SJSA1 (cell line): ENCODE results near the gene RETREG1. TPM values are rescaled to one million over a fixed set of nuclear protein-coding genes. Genes with fewer than 3 reads are reported as not detected.

Experiments
- DNase-seq, 2 experiments: peaks; one replicate each; pipeline ENCODE4 v3.0.0-alpha.2; 2015 to 2020; ENCODE audit warnings: low spot score in 2 of 2, low read depth in 1 of 2
- H3K27ac ChIP-seq: fragments of 250-450 bp; sonication (Bioruptor Pico); 2 replicates; pipeline ENCODE4 v1.5.1; 2020; ENCODE audit warnings: mild to moderate bottlenecking, moderate library complexity
- H3K27me3 ChIP-seq: fragments of 250-450 bp; sonication (Bioruptor Pico); replicated peaks from 2 replicates; pipeline ENCODE4 v1.5.1; 2020; ENCODE audit warnings: mild to moderate bottlenecking, moderate library complexity
- H3K36me3 ChIP-seq: fragments of 250-450 bp; sonication (Bioruptor Pico); 2 replicates; pipeline ENCODE4 v1.5.1; 2020; ENCODE audit warnings: mild to moderate bottlenecking
- H3K4me1 ChIP-seq: fragments of 250-450 bp; sonication (Bioruptor Pico); replicated peaks from 2 replicates; pipeline ENCODE4 v1.6.1; 2021; ENCODE audit warnings: mild to moderate bottlenecking
- H3K4me3 ChIP-seq: fragments of 250-450 bp; sonication (Bioruptor Pico); 2 replicates; pipeline ENCODE4 v1.5.1; 2020; ENCODE audit warnings: mild to moderate bottlenecking
- H3K9me3 ChIP-seq: fragments of 250-450 bp; sonication (Bioruptor Pico); replicated peaks from 2 replicates; pipeline ENCODE4 v1.5.1; 2020; ENCODE audit warnings: mild to moderate bottlenecking
- total RNA-seq: library from RNA; depleted of rRNA; stranded (reverse); fragments of >200 nt; shearing (Covaris generic); gene quantifications from 2 replicates; pipeline ENCODE4 v1.2.3, GENCODE V29; 2014

Gene RETREG1
- total RNA-seq, 1 experiment from 2014 or later = 0.26 TPM

GRCh38 chr5:16588434-16589214, 28.2 kb downstream of the RETREG1 start:
- no peak overlapping the region for H3K4me3 ChIP-seq
- DNase-seq = no peak
- H3K4me1 ChIP-seq = no peaks in the 10 kb centered on the region
- no peak overlapping the region for H3K27ac ChIP-seq
- peaks cover 5% of the 10 kb centered on the region; the same call in 1 of the 2 replicates for H3K27me3 ChIP-seq
- no peaks in the 10 kb centered on the region for H3K9me3 ChIP-seq
- no peaks in the 10 kb centered on the region for H3K36me3 ChIP-seq

- no peaks in the 10 kb centered on the region for H3K4me1 ChIP-seq
- H3K27ac ChIP-seq = no peak overlapping the region
- peaks cover 5% of the 10 kb centered on the region; the same call in 1 of the 2 replicates for H3K27me3 ChIP-seq
- H3K4me3 ChIP-seq = no peak overlapping the region
- DNase-seq = no peak
- H3K9me3 ChIP-seq = no peaks in the 10 kb centered on the region
- no peaks in the 10 kb centered on the region for H3K36me3 ChIP-seq
These were observed 30.2 kb downstream of the RETREG1 start for GRCh38 chr5:16586556-16586955.

- Histone ChIP-seq H3K36me3 (no peaks in the 10 kb centered on the region), H3K4me1 (no peaks in the 10 kb centered on the region), H3K27ac (no peak overlapping the region), H3K9me3 (no peaks in the 10 kb centered on the region), H3K4me3 (no peak overlapping the region), H3K27me3 (peaks cover 5% of the 10 kb centered on the region; the same call in 1 of the 2 replicates)
- DNase-seq = no peak
These were observed 31.6 kb downstream of the RETREG1 start for GRCh38 chr5:16585041-16585667.

DNA sequence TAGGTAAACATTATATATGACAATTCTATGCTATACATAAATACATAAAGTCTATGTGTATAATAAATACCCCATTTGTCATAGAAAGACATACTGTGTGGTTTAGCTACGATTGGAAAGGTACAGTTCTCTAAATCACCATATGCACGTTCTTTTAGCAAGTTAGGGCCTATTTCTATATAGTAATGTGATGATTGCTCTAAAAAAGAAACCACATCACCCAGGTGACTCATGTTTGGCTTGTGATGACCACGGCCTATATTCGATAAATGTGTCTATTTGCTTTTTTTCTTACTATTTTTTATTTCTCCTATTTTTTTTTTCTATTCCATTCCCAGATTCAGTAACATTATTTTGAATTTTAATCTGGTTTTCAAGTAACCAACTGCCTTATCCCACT, 34.7 kb downstream of the RETREG1 start:
- no peaks in the 10 kb centered on the region for H3K9me3 ChIP-seq
- H3K27me3 ChIP-seq = peaks cover 5% of the 10 kb centered on the region; the same call in 1 of the 2 replicates
- no peak overlapping the region for H3K27ac ChIP-seq
- DNase-seq = no peak
- no peaks in the 10 kb centered on the region for H3K4me1 ChIP-seq
- no peaks in the 10 kb centered on the region for H3K36me3 ChIP-seq
- no peak overlapping the region for H3K4me3 ChIP-seq

- no peak overlapping the region for H3K4me3 ChIP-seq
- H3K9me3 ChIP-seq = no peaks in the 10 kb centered on the region
- H3K27me3 ChIP-seq = peaks cover 5% of the 10 kb centered on the region; the same call in 1 of the 2 replicates
- DNase-seq = no peak
- H3K27ac ChIP-seq = no peak overlapping the region
- no peaks in the 10 kb centered on the region for H3K36me3 ChIP-seq
- H3K4me1 ChIP-seq = no peaks in the 10 kb centered on the region
These were observed 36.4 kb downstream of the RETREG1 start for GRCh38 chr5:16580382-16580781.

- H3K27me3 ChIP-seq = peaks cover 2% of the 10 kb centered on the region; the same call in 1 of the 2 replicates
- H3K4me3 ChIP-seq = no peak overlapping the region
- DNase-seq = no peak
- no peak overlapping the region for H3K27ac ChIP-seq
- no peaks in the 10 kb centered on the region for H3K9me3 ChIP-seq
- no peaks in the 10 kb centered on the region for H3K36me3 ChIP-seq
- H3K4me1 ChIP-seq = 0 out of 2 replicates have a peak, but pooled peaks cover 5% of the 10 kb centered on the region
These were observed 37.5 kb downstream of the RETREG1 start for GRCh38 chr5:16579142-16579847.

DNA sequence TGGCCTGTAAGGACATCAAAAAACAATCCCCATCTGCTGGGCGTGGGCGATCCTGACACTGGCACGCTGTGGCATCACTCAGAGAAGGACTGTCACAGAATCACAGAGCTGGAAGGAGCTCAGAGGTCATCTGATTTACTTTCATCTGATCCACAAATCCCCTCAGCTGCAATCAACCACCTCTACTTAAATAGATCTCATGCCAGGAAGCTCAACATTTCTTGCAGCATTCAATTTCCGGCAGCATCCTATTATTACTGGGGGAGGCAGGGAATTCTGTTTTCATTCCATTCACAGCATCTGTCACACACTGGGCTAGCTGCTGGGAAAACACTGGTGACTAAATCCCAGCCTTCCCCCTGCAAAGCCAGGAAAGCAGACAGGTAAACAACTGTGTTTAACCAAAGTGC, 38.3 kb downstream of the RETREG1 start:
- DNase-seq = no peak

DNA sequence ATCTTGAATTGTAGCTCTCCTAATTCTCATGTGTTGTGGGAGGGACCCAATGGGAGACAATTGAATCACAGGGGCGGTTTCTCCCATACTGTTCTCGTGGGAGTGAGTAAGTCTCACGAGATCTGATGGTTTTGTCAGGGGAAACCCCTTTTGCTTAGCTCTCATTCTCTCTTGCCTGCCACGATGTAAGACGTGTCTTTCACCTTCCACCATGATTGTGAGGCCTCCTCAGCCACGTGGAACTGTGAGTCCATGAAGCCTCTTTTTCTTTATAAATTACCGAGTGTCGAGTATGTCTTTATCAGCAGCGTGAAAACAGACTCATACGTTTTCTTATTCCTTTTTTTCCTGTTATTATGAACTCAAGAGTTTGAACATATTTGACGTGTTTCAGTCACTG, 39.1 kb downstream of the RETREG1 start:
- Histone ChIP-seq H3K27me3 (no peaks in the 10 kb centered on the region), H3K9me3 (no peaks in the 10 kb centered on the region), H3K4me3 (no peak overlapping the region), H3K4me1 (0 out of 2 replicates have a peak, but pooled peaks cover 5% of the 10 kb centered on the region), H3K27ac (no peak overlapping the region), H3K36me3 (no peaks in the 10 kb centered on the region)
- DNase-seq = no peak

More for the DNA sequence above, 38.3 kb downstream of the RETREG1 start:
- Histone ChIP-seq H3K9me3 (no peaks in the 10 kb centered on the region), H3K4me3 (no peak overlapping the region), H3K36me3 (no peaks in the 10 kb centered on the region), H3K4me1 (0 out of 2 replicates have a peak, but pooled peaks cover 5% of the 10 kb centered on the region), H3K27me3 (no peaks in the 10 kb centered on the region; the same call in 1 of the 2 replicates), H3K27ac (no peak overlapping the region)

DNA sequence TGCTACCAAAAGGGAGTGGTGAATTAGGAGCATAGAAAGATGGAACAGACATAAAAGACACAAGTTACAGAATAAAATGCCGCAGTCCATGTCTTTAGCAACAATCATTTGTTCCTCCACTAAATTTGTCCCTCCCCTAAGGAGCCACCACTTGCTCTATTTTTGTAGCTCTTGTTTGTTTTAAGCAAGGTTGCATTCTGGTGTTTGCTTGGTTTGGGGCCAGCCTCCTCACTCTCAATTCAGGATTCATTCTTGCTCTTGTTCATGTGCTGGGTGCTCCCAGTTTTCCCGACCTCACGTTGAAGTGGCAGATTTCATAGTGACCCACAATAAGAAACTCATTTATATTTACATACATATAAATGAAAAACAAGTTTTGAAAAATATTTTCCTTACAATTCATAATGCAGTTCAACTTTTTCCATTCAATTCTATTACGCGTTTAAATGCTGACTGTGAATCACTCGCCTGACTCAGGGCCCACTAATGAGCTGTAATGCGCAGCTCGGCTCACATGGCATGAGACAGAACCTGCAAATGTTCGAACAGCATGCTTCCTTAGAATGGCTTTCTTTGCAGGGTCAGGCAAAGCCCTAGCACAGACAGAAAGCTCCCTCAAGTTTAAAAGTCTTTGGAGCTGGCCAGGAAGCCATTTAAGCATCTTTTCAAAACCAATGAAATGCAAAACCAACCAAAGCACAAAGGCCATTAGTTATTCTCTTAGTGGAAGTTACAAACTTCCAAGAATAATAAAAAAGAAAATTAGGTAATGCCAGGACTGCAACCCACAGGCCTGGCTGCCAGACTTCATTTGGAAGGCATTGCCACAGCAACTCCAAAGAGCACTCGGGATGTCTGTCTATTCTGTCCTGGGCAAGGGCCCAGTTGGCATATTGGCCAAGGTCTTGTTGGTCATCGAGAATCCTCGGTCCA, 41.7 kb downstream of the RETREG1 start:
- DNase-seq = peak in 1 of 2 experiments; percentile 21
- Histone ChIP-seq H3K4me1 (0 out of 2 replicates have a peak, but pooled peaks cover 5% of the 10 kb centered on the region), H3K27me3 (no peaks in the 10 kb centered on the region), H3K9me3 (no peaks in the 10 kb centered on the region), H3K4me3 (no peak overlapping the region), H3K36me3 (no peaks in the 10 kb centered on the region), H3K27ac (no peak overlapping the region)

DNA sequence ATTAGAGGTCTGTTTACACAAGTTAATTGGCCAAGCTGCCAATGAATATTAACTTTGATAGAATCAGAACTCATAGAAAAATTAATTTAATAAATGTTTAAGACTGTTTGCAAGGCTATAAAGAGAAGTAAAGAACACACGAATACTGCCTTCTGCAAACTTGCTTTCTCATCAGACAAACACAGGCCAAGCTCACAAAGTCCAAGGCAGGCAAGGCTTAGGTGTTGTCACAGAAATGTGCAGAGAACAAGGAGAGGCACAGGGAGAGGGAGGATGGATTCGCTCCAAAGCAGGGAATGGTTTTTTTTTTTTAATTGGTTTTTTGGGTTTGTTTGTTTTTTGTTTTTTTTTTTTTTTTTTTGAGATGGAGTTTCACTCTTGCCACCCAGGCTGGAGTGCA, 43.4 kb downstream of the RETREG1 start:
- H3K9me3 ChIP-seq = no peaks in the 10 kb centered on the region
- H3K27me3 ChIP-seq = no peaks in the 10 kb centered on the region
- no peak for DNase-seq
- no peak overlapping the region for H3K4me3 ChIP-seq
- H3K36me3 ChIP-seq = no peaks in the 10 kb centered on the region
- 0 out of 2 replicates have a peak, but pooled peaks cover 5% of the 10 kb centered on the region for H3K4me1 ChIP-seq
- H3K27ac ChIP-seq = no peak overlapping the region

DNA sequence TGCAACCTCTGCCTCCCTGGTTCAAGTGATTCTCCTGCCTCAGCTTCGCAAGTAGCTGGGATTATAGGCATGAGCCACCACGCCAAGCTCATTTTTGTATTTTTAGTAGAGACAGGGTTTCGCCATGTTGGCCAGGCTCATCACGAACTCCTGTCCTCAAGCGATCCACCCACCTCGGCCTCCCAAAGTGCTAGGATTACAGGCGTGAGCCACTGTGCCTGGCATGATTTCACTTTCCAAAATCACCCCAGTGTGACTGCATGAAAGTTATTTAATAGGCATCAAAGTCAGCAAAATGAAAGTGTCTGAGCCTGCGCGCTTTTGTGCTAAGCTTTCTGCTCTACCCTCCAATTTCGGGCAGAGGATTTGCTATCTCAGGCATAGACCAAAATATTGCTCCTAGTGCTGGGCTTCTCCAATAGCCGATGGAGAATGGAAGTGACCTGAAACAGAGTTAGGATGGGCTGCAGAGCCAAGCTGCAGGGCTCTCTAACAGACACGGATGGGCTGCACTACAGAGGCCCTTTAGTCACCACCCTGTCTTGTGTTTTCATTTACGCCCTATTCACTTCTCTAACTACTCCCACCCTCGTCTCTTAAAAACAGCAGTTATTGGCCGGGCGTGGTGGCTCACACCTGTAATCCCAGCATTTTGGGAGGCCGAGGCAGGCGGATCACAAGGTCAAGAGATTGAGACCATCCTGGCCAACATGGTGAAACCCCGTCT, 44.3 kb downstream of the RETREG1 start:
- no peak overlapping the region for H3K27ac ChIP-seq
- H3K36me3 ChIP-seq = no peaks in the 10 kb centered on the region
- H3K4me1 ChIP-seq = 0 out of 2 replicates have a peak, but pooled peaks cover 5% of the 10 kb centered on the region
- H3K4me3 ChIP-seq = no peak overlapping the region
- no peak for DNase-seq
- H3K27me3 ChIP-seq = no peaks in the 10 kb centered on the region
- H3K9me3 ChIP-seq = no peaks in the 10 kb centered on the region

GRCh38 chr5:16571016-16571415, 45.8 kb downstream of the RETREG1 start:
- Histone ChIP-seq H3K27ac (no peak overlapping the region), H3K27me3 (peaks cover under 1% of the 10 kb centered on the region; the same call in 1 of the 2 replicates), H3K36me3 (no peaks in the 10 kb centered on the region)

More at GRCh38 chr5:16571016-16571415, 45.8 kb downstream of the RETREG1 start:
- DNase-seq = no peak
- H3K9me3 ChIP-seq = no peaks in the 10 kb centered on the region
- H3K4me3 ChIP-seq = no peak overlapping the region
- 0 out of 2 replicates have a peak, but pooled peaks cover 5% of the 10 kb centered on the region for H3K4me1 ChIP-seq
